NT2/D1 (cell line): ENCODE measurements around the gene RYR2.

Experiments used
- DNase-seq: peaks from one replicate; pipeline ENCODE4 v3.0.0-alpha.2; 2011; ENCODE audit warnings: low read depth, low spot score
- H3K27me3 ChIP-seq: 2 replicates; pipeline ENCODE4 v1.6.0; 2011; ENCODE audit warnings: mild to moderate bottlenecking; ENCODE audit not compliant: insufficient read length, insufficient read depth
- H3K36me3 ChIP-seq: 2 replicates; pipeline ENCODE4 v1.6.1; 2011; ENCODE audit warnings: mild to moderate bottlenecking, low read length, mixed read lengths; ENCODE audit not compliant: insufficient read depth, insufficient read length
- H3K4me1 ChIP-seq: 2 replicates; pipeline ENCODE4 v1.5.1; 2011; ENCODE audit not compliant: insufficient read depth, insufficient read length
- H3K4me3 ChIP-seq: 2 replicates; pipeline ENCODE4 v1.5.1; 2011; ENCODE audit warnings: low read depth; ENCODE audit not compliant: insufficient read length
- H3K9ac ChIP-seq: 2 replicates; pipeline ENCODE4 v1.6.0; 2011; ENCODE audit warnings: low read depth; ENCODE audit not compliant: insufficient read length
- H3K9me3 ChIP-seq: 2 replicates; pipeline ENCODE4 v1.5.1; 2011; ENCODE audit warnings: mild to moderate bottlenecking, low read length; ENCODE audit not compliant: insufficient read depth
- SUZ12 ChIP-seq: IDR thresholded peaks from 2 replicates; pipeline ENCODE4 v1.6.1; 2011; ENCODE audit not compliant: insufficient read length, insufficient read depth; ENCODE audit errors: extremely low read depth
- YY1 ChIP-seq: IDR thresholded peaks from 2 replicates; pipeline ENCODE4 v1.6.1; 2011; ENCODE audit not compliant: insufficient read length, insufficient read depth
- ZNF274 ChIP-seq: IDR thresholded peaks from 2 replicates; pipeline ENCODE4 v1.6.1; 2011; ENCODE audit warnings: mild to moderate bottlenecking, low read depth, low read length

RYR2 gene

DNA sequence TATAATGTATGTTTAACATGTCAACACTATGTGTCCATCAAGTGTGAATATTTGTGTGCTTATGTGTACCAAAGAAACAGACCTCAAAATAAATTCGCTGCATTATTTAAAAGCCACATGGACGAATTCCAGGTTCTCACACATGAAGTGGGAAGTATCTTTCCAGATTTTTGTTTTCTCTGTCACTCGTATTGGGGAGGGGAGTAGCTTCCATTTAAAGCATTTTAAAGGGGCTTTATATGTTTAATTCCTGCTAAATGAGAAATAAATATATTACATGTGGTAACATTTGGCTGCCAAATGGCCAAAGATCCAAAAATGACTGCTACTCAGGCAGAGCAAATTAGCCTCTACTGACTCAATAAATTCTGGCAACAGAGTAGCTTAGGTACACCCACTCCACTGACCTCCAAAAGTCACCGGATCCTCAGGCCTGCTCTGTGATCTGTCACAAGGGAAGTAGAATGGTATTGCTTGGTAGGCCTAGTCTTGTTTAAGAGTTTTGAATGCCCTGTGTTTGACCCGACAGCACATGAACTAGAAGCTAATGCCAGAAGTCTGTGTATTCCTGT is 670.7 kb downstream of the RYR2 start:
- no peaks in the 10 kb centered on the region for H3K27me3 ChIP-seq
- H3K4me1 ChIP-seq, result no peaks in the 10 kb centered on the region
- H3K9ac ChIP-seq, result no peak overlapping the region
- no peaks in the 10 kb centered on the region for H3K36me3 ChIP-seq
- no peaks in the 10 kb centered on the region for H3K9me3 ChIP-seq
- TF ChIP-seq YY1 (no peak), SUZ12 (no peak), ZNF274 (no peak)
- no peak for DNase-seq
- no peak overlapping the region for H3K4me3 ChIP-seq

DNA sequence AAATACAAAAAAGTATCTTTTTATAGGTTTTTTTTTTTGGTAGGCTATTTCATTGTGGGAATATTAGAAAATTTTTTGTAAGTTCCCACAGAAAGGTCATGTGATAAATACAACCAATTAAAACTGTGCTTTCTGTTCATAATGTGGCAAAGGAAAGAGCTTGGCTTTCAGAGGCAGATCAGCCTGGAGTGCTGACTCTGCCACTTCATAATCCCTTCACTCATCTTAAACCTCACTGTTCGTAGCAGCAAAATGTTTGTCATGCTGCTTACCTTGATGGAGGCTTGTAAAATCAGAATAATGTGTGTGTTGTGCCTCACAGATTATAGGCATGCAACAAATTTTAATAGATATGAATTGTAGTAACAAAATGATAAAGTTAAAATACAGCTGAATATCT is 671.9 kb downstream of the RYR2 start:
- H3K4me1 ChIP-seq, result no peaks in the 10 kb centered on the region
- no peak for DNase-seq
- no peaks in the 10 kb centered on the region for H3K9me3 ChIP-seq
- H3K4me3 ChIP-seq, result no peak overlapping the region
- TF ChIP-seq SUZ12 (no peak), YY1 (no peak), ZNF274 (no peak)
- no peaks in the 10 kb centered on the region for H3K27me3 ChIP-seq
- no peaks in the 10 kb centered on the region for H3K36me3 ChIP-seq
- H3K9ac ChIP-seq, result no peak overlapping the region

DNA sequence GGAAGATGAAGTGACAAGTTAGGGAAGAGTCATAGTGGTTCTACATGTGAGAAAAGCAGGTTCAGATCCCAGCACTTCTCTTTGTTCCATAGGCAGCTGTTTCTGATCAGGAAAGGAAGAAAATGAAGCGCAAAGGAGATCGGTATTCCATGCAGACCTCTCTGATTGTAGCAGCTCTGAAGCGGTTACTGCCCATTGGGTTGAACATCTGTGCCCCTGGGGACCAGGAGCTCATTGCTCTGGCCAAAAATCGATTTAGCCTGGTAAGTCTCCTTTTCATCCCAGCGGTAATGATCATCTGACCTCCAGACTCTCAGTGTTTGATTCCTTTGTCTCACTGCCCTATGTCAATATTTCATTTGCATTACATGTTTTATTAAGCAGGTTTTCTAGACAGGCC is 675.1 kb downstream of the RYR2 start:
- H3K4me1 ChIP-seq, result no peaks in the 10 kb centered on the region
- no peak for DNase-seq
- H3K9me3 ChIP-seq, result no peaks in the 10 kb centered on the region
- no peak for TF ChIP-seq ZNF274
- no peak for TF ChIP-seq YY1
- TF ChIP-seq SUZ12, result no peak
- H3K27me3 ChIP-seq, result no peaks in the 10 kb centered on the region
- H3K4me3 ChIP-seq, result no peak overlapping the region
- no peak overlapping the region for H3K9ac ChIP-seq
- H3K36me3 ChIP-seq, result no peaks in the 10 kb centered on the region

DNA sequence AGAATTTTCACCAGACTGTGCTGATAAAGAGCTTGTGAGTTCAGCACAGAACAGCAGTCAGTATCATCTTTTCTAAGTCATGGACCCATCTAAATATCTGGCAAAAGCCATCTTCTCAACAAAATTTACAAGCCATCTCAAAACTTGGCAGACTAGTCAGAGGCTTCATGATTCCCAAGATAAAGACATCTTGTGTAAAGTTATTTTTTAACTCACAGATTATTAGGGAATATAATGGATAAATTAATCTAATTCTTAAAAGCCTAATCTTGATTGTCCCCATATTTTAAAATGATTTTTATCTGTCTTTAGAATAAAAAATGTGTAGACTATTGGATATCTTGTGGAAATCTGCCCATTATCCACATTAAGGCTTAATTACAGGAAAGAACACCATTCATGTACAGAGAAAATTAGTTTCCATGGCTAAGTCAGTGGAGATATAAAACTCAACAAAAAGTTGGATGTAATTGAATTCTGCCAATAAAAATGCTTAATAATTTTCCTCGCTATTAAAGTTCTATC is 688.9 kb downstream of the RYR2 start:
- H3K4me3 ChIP-seq, result no peak overlapping the region
- no peak overlapping the region for H3K9ac ChIP-seq
- H3K9me3 ChIP-seq, result no peaks in the 10 kb centered on the region
- no peaks in the 10 kb centered on the region for H3K4me1 ChIP-seq
- H3K36me3 ChIP-seq, result no peaks in the 10 kb centered on the region
- H3K27me3 ChIP-seq, result no peaks in the 10 kb centered on the region
- TF ChIP-seq SUZ12 (no peak), ZNF274 (no peak), YY1 (no peak)
- no peak for DNase-seq

DNA sequence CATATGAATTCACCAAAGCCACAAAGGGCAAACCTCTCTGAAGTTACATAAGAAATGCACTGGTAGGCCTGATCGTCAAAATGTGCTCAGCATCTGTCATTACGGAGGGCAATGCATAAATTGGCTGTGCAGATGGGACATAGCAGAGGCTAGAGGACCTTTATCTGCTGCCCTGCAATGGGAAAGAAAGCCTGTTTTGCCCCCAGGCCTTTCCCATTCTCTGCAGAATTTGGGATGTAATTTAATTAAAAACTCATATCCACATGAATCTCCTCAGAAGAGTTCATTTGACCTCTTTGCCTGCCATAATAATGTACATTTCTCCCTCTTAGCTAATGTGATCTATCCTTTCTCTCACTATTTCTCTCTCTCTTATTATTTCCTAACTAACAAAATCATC is 690.7 kb downstream of the RYR2 start:
- Histone ChIP-seq H3K27me3 (no peaks in the 10 kb centered on the region), H3K4me3 (no peak overlapping the region), H3K9me3 (no peaks in the 10 kb centered on the region), H3K9ac (no peak overlapping the region), H3K4me1 (no peaks in the 10 kb centered on the region), H3K36me3 (no peaks in the 10 kb centered on the region)
- DNase-seq, result no peak
- no peak for TF ChIP-seq YY1
- TF ChIP-seq SUZ12, result no peak
- TF ChIP-seq ZNF274, result no peak

DNA sequence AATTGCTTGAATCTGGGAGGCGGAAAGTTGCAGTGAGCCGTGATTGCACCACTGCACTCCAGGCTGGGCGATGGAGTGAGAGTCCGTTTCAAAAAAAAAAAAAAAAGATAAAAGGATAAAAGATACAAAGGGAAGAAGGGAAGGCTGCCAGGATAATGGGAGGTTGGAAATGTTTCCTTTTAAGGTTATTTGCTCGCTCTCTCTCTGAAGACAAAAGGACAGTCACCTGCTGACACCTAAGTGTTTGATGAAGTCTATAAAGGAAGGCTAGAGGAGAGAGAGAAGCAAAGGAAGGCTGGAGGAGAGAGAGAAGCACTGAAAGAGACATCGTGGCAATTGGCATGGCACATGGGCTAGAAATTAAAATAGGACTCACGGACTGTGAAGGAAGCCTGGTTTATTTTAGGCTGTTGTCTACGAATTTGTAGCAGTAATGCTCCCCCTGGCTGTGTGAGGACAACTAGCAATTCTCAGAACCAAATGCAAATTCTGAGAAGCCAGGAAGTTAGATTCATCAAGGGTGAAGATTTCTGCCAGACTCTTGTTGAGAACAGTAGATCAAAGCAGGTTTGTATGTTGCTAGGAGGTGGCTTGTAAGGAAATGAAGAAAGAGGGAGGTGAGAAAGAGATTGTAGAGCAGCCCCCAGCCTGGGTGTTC is 694.5 kb downstream of the RYR2 start:
- H3K9me3 ChIP-seq, result no peaks in the 10 kb centered on the region
- peak; percentile 27 for DNase-seq
- no peaks in the 10 kb centered on the region for H3K27me3 ChIP-seq
- no peak overlapping the region for H3K9ac ChIP-seq
- no peak overlapping the region for H3K4me3 ChIP-seq
- no peaks in the 10 kb centered on the region for H3K4me1 ChIP-seq
- no peaks in the 10 kb centered on the region for H3K36me3 ChIP-seq
- TF ChIP-seq SUZ12 (no peak), YY1 (no peak), ZNF274 (no peak)

DNA sequence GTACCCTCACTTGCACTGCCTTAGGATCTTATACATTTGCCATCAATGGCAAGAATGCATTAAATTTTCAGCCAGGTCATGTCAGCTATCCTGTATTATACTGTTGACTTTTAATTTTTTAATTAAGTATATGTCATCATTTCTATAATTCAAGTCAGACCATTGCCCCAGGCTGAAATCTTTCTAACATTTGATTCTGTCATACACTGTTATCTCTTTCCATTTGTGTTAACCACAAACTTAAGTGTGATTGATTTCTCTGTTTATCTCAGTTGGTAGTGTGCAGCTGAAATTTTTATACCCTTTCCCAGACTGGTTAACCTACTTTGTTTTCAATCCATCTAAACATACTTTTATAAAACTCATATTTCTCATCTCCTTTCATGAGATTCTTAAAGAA is 695.5 kb downstream of the RYR2 start:
- no peak for DNase-seq
- no peak overlapping the region for H3K9ac ChIP-seq
- TF ChIP-seq ZNF274, result no peak
- no peak for TF ChIP-seq YY1
- TF ChIP-seq SUZ12, result no peak
- no peaks in the 10 kb centered on the region for H3K27me3 ChIP-seq
- no peaks in the 10 kb centered on the region for H3K36me3 ChIP-seq
- no peaks in the 10 kb centered on the region for H3K9me3 ChIP-seq
- no peak overlapping the region for H3K4me3 ChIP-seq
- no peaks in the 10 kb centered on the region for H3K4me1 ChIP-seq
